GM19043 (cell line): Measurements from ENCODE around the gene ADGB.
"Not testable (repeated sequence)": the region's sequence is repeated elsewhere in the genome, so short reads cannot be mapped to it uniquely, and the experiment has no call there.

Experiments
- ATAC-seq: cut with Tn5 transposase; IDR thresholded peaks from one replicate; pipeline ENCODE4 v1.9.1; 2021; ENCODE audit warnings: low read depth; ENCODE audit not compliant: unreplicated experiment

Gene ADGB

DNA sequence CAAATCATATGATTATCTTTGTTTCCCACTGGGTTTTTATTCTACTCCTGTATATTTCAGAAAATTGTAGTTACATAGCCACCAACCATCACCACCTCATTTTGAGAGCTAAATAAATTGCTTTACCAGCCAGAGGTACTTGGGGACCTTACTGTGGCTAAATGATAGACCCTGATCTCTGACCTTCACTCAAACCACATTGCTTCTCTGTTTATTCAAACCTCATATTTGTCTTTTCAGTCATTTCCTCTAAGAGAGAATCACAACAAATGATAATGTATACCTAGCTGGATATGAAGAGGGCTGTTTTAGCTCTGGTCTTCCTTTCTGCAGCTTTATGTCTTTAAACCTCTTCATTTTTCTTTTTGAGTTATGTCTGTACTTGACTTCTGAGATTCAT lies 142.8 kb downstream of the ADGB start:
- ATAC-seq: no peak

DNA sequence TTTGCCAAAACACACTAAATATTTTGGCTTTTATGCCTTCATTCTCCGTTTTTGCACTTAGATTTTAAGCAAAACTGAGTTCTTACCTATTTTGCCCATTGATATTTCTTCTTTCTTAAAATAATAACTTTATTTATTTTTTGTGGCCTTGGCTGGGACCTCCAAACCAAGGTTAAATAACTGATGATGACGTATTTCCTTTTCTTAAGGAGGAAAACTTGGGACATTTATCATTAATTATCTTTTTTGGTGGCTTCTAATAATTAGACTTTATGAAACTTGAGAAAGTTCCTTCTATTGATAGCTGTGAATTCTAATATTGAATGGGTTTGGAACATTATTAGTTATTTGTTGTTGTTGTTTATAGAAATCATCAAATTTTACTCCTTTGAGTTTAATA lies 154.5 kb downstream of the ADGB start:
- ATAC-seq: no peak

DNA sequence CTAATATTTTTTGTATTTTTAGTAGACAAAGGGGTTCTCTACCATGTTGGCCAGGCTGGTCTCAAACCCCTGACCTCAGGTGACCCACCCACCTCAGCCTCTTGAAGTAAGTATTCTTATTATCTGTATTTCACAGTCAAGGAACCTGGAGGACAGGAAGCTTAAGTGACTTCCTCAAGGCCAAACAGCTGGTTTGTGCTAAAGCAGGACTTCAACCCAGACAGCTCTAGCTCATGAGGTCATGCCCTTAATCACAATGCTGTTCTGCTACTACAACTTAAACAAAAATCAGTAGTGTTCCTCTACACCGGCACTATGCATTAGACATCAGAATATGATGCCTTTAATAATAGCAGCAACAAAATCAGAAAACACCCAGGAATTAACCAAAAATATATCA lies 168.9 kb downstream of the ADGB start:
- ATAC-seq: no peak

DNA sequence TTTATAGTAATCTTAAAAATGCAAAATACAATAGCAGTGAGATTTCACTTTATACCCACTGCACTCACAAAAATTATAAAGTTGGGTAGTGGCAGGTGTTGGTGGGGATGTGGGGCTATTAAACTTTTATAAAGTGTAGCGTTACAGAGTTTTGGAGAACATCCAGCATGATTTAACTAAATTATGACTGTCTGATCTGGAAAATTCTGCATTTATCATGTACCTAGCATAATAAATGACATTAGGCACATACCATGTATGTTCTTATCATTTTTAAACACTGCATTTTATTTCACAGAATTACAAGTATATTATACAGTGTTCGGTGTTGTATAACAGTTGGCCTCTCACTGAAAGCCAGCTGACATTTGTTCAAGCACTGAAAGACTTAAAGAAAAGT lies 169.9 kb downstream of the ADGB start:
- no peak for ATAC-seq

DNA sequence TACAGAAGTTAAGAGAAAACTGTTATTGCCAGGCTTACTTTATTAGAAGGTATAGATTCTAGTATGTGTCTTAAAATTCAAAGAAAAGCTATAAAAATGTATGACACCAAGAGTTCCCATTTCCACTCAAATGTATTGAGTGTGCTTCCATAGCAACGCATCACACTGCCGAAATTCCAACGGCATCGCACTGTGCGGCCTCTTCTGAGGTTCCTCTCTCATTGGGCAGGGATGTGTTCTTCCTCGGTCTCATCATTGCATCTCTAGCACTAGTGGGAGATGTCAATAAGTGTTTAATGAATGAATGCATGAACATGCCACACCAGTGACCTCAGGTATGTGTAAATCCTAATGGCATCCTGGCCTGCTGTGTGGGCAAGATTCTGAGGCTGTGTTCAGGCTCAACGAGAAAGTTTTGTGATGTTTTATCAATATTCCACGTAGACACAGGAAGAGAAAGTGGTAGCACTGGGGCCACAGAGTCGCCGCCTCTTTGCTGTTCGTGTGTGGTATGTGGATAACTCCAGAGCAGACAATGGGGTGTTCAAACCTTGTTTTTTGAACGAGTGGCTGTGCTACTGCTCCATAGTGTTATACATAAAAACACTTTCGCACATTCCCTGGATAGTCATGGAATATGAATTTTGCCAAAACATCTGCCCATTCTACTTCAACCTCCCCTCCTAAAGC lies 171.6 kb downstream of the ADGB start:
- peak; percentile 20 for ATAC-seq

DNA sequence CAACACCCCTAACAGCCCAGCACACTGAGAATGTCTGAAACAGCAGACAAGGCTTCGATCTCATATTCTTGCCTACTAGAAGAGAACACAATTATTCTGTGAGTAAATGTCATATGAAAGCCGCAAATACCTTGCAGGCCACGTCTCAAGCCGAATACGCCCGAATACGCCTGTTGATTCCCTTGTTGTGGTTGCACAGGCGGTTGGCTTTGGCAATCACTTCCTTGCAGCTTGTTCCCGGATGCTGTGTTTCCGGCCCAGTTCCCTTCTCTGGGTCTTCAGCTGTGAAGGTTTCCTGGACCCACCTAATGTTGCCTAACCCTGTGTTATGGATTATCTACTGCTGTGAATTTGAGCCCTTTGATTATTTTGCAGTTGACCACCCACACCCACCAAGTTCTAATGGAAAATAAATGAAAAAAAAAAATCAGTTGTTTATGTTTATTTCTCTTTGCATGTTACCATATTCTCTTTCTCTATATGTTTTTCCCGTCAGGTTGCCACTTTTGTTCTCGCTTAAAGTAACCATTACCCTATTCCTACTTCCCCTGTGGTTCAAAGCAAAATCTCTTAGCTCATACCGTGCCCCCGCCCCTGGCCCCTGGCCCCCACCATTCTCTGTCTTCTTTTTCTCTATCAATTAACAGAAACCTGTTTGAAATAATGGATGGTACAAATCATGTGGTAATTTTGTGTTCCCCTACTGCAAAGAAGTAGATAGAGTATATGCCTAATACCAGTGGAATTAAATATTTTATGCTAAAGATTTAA lies 172.4 kb downstream of the ADGB start:
- ATAC-seq: peak; percentile 53

DNA sequence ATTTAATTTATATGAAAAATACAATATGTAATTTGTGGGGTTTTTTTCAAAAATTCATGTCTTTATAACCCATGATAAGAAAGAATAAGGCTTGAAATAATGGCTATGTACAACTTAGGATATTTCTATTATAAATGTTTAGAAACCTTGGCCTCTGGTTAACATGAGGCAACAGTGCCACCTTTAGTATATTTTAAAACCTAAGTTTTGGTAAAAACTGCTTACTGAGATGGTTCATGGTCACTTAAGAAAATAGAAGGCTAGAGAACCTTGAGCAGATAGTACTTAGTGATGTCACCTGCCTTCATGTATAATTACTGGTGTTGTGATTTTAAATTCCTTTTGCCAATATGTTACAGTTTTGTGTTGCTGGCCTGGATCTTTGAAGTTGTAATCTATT lies 176.4 kb downstream of the ADGB start:
- ATAC-seq: no peak

DNA sequence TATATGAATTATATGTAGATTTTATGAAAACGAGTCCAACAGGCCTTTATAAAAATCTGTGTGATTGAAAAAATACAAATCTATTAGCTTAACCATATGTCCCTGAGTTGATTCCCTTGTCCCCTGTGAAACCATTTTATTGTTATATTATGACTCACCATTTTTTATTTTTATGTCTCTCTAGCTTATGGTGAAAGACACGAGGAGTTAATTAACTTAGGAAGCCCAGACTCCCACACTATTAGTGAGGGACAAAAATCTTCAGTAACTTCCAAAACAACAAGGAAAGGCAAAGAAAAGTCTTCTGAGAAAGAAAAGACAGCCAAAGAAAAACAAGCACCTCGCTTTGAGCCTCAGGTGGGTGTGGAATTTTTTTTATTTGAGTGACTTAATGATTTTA lies 183.1 kb downstream of the ADGB start:
- ATAC-seq: no peak

DNA sequence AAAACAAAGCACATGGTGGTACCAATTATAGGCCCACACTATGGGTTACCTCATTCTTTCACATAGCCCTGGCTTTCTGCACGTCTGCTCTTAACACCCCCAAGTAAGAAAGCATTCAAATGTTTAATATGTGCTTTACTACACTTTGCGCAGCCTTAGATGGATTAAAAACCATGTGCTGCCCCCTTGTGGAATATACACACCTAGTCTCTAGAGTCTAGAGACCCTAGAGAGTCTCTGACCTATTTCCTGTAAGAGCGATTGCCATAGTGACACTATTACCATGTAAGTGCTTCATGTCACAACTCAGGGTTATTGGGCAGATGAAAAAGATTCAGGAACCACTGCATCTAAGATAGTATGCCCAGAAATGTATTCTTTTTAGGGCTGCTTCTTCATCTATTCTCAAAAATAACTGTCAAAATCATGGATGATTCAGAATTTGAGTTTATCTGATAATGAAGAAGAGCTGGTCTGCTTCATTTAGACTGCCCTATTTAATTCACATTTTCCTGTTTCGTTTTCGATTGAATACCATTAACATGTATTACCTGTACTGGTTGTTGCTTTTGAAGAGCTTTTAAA lies 186.3 kb downstream of the ADGB start:
- peak; percentile 86 for ATAC-seq

DNA sequence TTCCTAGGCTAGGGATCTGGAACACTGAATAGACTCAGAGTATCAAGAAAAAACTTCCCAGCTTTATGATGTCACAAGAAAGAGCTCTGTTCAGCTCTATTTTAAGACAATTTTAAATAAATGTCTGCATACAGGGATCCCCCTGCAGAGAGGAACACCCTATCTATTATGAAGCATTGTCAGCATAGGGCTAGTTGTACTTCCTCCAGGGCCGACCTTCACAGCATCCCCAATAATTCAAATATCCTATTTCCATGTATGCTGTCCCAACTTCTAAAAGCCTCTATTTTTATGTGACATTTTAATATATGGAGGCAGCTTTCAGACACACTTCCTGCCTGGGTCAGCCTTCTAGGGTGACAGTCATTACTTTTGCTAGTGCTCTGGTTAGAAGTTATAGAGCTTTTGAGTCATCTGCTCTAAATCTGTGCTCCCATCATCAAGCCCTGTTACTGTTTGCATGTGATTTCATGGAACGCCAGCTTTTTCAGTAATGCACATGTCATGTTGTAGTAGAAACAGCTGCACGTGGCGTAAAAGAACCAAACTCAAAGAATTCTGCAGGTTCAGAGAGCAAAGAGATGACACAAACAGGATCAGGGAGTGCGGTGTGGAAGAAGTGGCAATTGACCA lies 189.2 kb downstream of the ADGB start:
- ATAC-seq: no peak

DNA sequence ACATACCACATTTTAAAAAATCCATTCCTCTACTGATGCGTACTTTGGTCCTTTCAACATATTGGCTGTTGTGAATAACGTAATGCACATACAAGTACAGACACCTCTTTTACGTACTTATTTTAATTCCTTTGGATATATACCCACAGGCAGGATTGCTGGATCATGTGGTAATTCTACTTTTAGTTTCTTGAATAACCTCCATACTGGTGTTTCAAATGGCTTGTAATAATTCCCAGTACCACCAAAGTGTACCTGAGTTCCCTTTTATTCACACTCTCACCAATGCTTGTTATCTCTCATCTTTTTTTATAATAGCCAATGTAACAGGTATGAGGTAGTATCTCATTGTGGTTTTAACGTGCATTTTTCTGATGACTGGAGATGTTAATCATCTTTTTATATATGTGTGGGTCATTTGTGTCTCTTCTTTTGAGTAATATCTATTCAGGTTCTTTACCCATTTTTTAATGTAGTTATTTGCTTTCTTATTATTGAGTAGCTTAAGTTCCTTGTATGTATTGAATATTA lies 191.9 kb downstream of the ADGB start:
- no peak for ATAC-seq

DNA sequence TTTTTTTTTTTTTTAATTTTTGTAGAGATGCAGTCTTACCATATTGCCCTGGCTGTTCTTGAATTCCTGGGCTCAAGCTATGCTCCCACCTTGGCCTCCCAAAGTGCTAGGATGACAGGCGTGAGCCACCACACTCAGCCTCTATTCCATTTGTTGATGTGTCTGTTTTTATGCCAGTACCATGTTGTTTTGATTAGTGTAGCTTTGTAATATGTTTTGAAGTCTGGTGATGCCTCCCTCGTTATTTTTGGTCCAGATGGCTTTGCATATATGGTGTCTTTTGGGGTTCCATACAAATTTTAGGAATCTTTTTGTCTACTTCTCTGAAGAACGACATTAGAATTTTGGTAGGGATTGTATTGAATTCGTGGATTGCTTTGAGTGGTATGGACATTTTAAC lies 193.2 kb downstream of the ADGB start:
- ATAC-seq: no peak

DNA sequence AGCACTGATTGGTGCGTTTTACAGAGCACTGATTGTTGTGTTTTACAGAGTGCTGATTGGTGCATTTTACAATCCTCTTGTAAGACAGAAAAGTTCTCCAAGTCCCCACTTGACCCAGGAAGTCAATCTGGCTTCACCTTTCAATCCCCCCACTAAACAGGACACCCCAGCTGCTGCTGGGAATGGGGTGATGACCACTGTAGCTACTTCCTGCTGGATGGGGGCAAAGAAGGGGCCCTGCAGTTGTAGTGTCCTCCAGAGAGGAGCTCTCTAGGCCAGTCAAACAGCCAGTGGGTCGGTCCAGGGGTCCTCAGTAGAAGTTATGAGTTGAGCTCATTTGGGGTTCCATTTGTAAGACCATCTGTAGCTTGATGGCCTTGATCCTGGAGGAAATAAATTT lies 194.4 kb downstream of the ADGB start:
- ATAC-seq: not testable (repeated sequence)

DNA sequence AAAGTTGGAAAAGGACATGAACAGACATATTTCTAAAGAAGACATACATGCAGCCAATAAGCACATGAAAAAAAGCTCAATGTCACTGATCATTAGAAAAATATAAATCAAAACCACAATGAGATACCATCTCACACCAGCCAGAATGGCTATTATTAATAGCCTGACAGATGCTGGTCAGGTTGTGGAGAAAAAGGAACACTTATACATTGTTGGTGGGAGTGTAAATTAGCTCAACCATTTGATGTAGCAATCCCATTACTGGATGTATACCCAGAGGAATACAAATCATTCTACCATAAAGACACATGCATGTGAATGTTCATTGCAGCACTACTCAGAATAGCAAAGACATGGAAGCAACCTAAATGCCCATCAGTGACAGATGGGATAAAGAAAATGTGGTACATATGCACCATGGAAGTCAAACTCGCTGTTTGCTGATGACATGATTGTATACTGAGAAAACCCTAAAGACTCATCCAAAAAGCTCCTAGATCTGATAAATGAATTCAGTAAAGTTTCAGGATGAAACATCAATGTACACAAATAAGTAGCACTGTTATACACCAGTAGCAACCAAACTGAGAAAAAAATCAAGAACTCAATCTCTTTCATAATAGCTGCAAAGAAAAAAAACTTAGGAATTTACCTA lies 196.8 kb downstream of the ADGB start:
- ATAC-seq: no peak

DNA sequence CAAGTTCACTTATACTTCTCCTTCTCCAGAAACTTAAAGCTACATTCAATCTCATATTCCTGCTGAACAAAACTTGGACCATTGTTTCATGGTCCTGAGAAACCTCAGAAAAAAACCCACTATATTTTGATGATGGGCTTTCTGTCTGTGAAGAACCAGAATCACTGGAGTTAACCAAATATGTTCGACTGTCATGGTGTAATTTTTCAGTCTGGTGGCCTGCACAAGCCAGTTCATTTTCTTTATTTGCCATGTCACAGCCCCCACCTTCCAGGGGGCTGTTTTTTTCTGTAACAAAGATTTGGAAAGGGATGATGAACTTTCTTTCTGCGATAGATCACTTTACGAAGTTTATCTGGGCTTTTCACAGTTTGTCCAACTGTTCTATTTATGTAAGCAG lies 204.4 kb downstream of the ADGB start:
- not testable (repeated sequence) for ATAC-seq

DNA sequence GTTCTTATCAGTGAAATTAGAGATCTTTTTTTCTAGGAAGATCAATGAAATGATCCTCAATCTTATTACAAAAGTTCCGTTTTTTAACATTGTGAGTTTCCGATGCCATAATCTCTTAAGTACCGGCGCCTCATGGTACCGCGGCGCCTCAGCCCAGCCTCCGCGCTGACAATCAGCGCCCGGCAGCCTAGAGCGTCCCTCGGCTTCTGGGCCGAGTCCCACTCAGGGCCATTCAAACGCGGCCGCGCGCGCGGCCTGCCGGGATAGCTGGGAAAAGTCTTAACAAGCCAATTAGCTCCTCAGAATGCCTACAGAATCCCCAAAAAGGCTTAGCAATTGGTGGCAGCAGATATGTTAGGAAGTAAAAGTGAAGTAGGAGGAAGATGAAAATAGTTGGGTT lies 204.8 kb downstream of the ADGB start:
- no peak for ATAC-seq

DNA sequence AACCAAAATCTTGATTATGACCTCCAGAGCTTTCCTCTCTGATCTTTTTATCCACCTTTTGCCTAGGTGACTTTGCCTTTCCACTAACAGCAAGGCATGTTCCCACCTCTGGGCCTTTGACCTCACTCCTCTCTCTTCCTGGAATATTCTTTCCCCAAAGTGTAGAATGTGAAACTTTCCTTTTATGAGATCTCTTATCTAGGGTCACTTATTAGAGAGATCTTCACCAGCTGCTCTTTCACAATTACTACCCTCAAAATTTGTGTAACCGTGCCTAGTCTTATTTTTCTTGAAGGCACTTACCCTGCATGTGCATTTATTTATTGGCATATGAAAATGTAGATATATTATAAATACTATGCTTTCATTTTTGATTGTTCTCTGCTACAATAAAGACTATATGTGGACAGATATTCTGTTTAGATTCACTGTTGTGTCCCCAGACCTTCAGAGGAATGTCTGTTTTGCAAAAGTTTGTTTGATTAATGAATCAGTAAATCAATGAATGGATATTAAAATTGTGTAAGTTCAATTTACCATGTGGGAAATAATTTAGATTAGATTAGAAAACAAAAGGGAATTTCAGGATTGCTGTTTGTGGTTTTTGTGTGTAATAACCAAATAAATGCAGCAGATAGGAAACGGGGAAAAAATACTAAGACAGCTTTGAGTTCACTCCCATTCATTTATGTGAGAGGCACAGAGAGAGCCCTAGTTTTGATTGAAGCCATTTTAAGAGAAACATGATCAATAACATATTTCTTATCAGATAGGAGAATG lies 207.0 kb downstream of the ADGB start:
- ATAC-seq: no peak

DNA sequence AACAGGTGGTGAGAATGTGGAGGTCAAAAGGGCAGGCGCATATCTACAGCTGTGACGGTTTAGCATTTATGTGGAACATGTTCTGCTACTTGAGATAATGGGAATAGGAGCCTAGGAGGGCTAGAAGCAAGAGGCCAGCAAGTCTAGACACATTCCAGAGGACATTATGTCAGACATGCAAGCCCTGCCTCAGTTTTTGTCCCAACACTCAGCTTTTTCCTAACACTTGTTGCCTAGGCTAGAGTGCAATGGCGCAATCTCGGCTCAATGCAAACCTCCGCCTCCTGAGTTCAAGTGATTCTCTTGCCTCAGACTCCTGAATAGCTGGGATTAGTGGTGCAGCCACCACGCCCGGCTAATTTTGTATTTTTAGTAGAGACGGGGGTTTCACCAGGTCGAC lies 210.2 kb downstream of the ADGB start:
- ATAC-seq: not testable (repeated sequence)

DNA sequence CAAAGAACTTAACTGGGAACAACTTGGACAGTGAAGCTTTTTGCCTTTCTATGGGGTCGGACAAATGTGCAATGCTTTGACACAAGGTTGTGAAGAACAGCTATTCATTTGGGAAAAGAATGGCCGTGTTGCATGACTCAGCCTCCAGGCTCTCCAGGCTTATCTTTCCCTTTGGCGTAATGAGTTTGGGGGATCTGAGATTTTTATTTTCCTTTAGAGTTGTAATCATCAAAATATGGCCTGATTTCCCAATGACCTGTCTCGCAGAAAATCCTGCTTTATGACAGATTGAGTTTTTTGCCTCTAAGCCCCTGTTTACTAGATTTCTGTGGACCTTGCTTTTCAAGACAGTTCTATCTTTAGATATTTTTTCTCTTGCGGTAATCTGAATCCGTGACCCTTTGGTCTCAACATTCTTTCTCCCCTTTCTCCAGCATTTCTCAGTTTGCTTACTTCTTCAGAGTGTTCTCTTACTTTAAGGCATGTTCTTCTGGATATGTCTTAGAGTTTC lies 214.1 kb downstream of the ADGB start:
- not testable (repeated sequence) for ATAC-seq

DNA sequence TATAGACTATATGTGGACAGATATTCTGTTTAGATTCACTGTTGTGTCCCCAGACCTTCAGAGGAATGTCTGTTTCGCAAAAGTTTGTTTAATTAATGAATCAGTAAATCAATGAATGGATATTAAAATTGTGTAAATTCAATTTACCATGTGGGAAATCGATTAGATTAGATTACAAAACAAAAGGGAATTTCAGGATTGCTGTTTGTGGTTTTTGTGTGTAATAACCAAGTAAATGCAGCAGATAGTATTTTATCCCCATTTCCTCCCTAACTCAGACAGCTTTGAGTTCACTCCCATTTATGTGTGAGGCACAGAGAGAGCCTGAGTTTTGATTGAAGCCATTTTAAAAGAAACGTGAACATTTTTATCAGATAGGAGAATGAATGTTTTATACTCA lies 214.8 kb downstream of the ADGB start:
- no peak for ATAC-seq
